ENCODE data around the gene ALK.

- TF ChIP-seq, protein P1, sequence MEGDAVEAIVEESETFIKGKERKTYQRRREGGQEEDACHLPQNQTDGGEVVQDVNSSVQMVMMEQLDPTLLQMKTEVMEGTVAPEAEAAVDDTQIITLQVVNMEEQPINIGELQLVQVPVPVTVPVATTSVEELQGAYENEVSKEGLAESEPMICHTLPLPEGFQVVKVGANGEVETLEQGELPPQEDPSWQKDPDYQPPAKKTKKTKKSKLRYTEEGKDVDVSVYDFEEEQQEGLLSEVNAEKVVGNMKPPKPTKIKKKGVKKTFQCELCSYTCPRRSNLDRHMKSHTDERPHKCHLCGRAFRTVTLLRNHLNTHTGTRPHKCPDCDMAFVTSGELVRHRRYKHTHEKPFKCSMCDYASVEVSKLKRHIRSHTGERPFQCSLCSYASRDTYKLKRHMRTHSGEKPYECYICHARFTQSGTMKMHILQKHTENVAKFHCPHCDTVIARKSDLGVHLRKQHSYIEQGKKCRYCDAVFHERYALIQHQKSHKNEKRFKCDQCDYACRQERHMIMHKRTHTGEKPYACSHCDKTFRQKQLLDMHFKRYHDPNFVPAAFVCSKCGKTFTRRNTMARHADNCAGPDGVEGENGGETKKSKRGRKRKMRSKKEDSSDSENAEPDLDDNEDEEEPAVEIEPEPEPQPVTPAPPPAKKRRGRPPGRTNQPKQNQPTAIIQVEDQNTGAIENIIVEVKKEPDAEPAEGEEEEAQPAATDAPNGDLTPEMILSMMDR (IDR thresholded peaks at IDR 0.05; ENCODE audit: borderline replicate concordance, extremely low read depth, low read length, poor library complexity, severe bottlenecking) = no peak
- no peak for TF ChIP-seq EZH2 (IDR thresholded peaks at IDR 0.05; ENCODE audit: borderline replicate concordance, low read depth, low read length, severe bottlenecking)
These were observed 522.8 kb downstream of the ALK start for GRCh38 chr2:29398384-29399237.

Measured in DND-41 (cell line).